Stimulated activated CD4-positive, alpha-beta T cell treated with anti-CD3 and anti-CD28 coated beads, Interleukin-12 subunit alpha, Interleukin-12 subunit beta, amount 100 ng/mL, for 4 hours (primary cell): ENCODE measurements around the gene MRPS18B.

ENCODE experiments used
- DNase-seq: peaks from one replicate; pipeline ENCODE4 v3.0.0-alpha.2; 2020

The MRPS18B gene

GRCh38 chr6:30617565-30618269 is at the start of gene MRPS18B:
MRPS18B (plus strand) TSS chr6:30617840; CDS start chr6:30617866, 26 bp downstream.
- peak; percentile 94 for DNase-seq

- peak; percentile 34 for DNase-seq
These were observed 49.4 kb upstream of the MRPS18B start for GRCh38 chr6:30568245-30568644.

- no peak for DNase-seq
These were observed 47.4 kb upstream of the MRPS18B start for GRCh38 chr6:30570263-30570662.

- DNase-seq: no peak
These were observed 46.9 kb upstream of the MRPS18B start for GRCh38 chr6:30570740-30571074.

GRCh38 chr6:30571075-30571761 is 46.4 kb upstream of the MRPS18B start, which contains the start of gene ABCF1:
ABCF1 (plus strand) TSS chr6:30571442; CDS start chr6:30571488, 46 bp downstream.
- peak; percentile 99 for DNase-seq

GRCh38 chr6:30571762-30572082 is 45.9 kb upstream of the MRPS18B start:
- no peak for DNase-seq

- DNase-seq: no peak
These were observed 45.5 kb upstream of the MRPS18B start for GRCh38 chr6:30572148-30572547.

- DNase-seq: no peak
These were observed 44.5 kb upstream of the MRPS18B start for GRCh38 chr6:30573113-30573512.

- no peak for DNase-seq
These were observed 39.6 kb upstream of the MRPS18B start for GRCh38 chr6:30578051-30578450.

GRCh38 chr6:30583921-30584320 is 33.7 kb upstream of the MRPS18B start:
- DNase-seq: no peak

- DNase-seq: no peak
These were observed 27.8 kb upstream of the MRPS18B start for GRCh38 chr6:30589754-30590358.

GRCh38 chr6:30590509-30590908 is 27.1 kb upstream of the MRPS18B start:
- DNase-seq: no peak

GRCh38 chr6:30591008-30591407 is 26.6 kb upstream of the MRPS18B start:
- no peak for DNase-seq

- DNase-seq: no peak
These were observed 25.4 kb upstream of the MRPS18B start for GRCh38 chr6:30592287-30592686.

GRCh38 chr6:30597315-30598144 is 20.1 kb upstream of the MRPS18B start:
- DNase-seq: peak; percentile 77

- no peak for DNase-seq
These were observed 18.6 kb upstream of the MRPS18B start for GRCh38 chr6:30598912-30599624.

GRCh38 chr6:30599625-30600324 is 17.9 kb upstream of the MRPS18B start:
- DNase-seq: no peak

- DNase-seq: no peak
These were observed 17.1 kb upstream of the MRPS18B start for GRCh38 chr6:30600451-30600961.

GRCh38 chr6:30601436-30601814 is 16.2 kb upstream of the MRPS18B start:
- DNase-seq: no peak

- no peak for DNase-seq
These were observed 15.6 kb upstream of the MRPS18B start for GRCh38 chr6:30601815-30602641.

- no peak for DNase-seq
These were observed 13.7 kb upstream of the MRPS18B start for GRCh38 chr6:30603961-30604360.
